CD4-positive, alpha-beta memory T cell (primary cell): ENCODE results near the gene DPPA3. TPM values are rescaled to one million over a fixed set of nuclear protein-coding genes. Genes with fewer than 3 reads are reported as not detected.
"Not testable (repeated sequence)": the region's sequence is repeated elsewhere in the genome, so short reads cannot be mapped to it uniquely, and the experiment has no call there.

Experiments used
- CTCF ChIA-PET: fragments of 350-600 bp; sonication (Branson Sonifier 250); formaldehyde crosslinking; loops from one replicate; lab custom pipeline; 2021; ENCODE audit warnings: inconsistent platforms; ENCODE audit not compliant: partially characterized antibody; lab: Charles Lee
- POLR2A ChIA-PET: fragments of 350-600 bp; sonication (Branson Sonifier 250); formaldehyde crosslinking; loops from one replicate; lab custom pipeline; 2021; ENCODE audit not compliant: partially characterized antibody; lab: Charles Lee
- DNase-seq, 5 donors: peaks; one replicate each; pipeline versions ENCODE4 v3.0.0 to v3.0.0-alpha.2; 2020 to 2022; ENCODE audit warnings: mixed read lengths in 1 of 5
- H3K27ac ChIP-seq: one replicate; pipeline ENCODE4 v1.7.0; 2013; ENCODE audit warnings: low read depth, low read length
- H3K27me3 ChIP-seq: 2 replicates; pipeline ENCODE4 v1.7.0; 2013; ENCODE audit warnings: mild to moderate bottlenecking, low read length, moderate library complexity; ENCODE audit not compliant: insufficient read depth
- H3K36me3 ChIP-seq: 2 replicates; pipeline ENCODE4 v1.7.0; 2013; ENCODE audit warnings: mild to moderate bottlenecking, low read length, moderate library complexity; ENCODE audit not compliant: insufficient read depth
- H3K4me1 ChIP-seq: 2 replicates; pipeline ENCODE4 v1.7.0; 2013; ENCODE audit warnings: mild to moderate bottlenecking, low read length, moderate library complexity; ENCODE audit not compliant: insufficient read depth
- H3K4me3 ChIP-seq, 2 donors: one replicate each; pipeline ENCODE4 v1.7.0; 2013; ENCODE audit warnings: low read length in 2 of 2, mild to moderate bottlenecking in 1 of 2
- H3K9me3 ChIP-seq, 2 donors: one replicate each; pipeline ENCODE4 v1.7.0; 2013; ENCODE audit warnings: low read length in 2 of 2, control low read depth in 1 of 2; ENCODE audit not compliant: control insufficient read depth in 1 of 2
- H3K27ac Mint-ChIP-seq, 7 donors: one replicate each; pipeline ENCODE4 v1.8.0; 2020 to 2021; ENCODE audit warnings: mixed read lengths in 7 of 7, mild to moderate bottlenecking in 6 of 7, inconsistent platforms in 3 of 7, moderate library complexity in 3 of 7
- H3K27me3 Mint-ChIP-seq, 2 donors: one replicate each; pipeline ENCODE4 v1.8.0; 2020 to 2021; ENCODE audit warnings: mixed read lengths in 2 of 2
- H3K36me3 Mint-ChIP-seq, 2 donors: one replicate each; pipeline ENCODE4 v1.8.0; 2020 to 2021; ENCODE audit warnings: mixed read lengths in 2 of 2, inconsistent platforms in 1 of 2, mild to moderate bottlenecking in 1 of 2
- H3K4me1 Mint-ChIP-seq, 4 donors: one replicate each; pipeline ENCODE4 v1.8.0; 2020 to 2021; ENCODE audit warnings: mixed read lengths in 4 of 4, mild to moderate bottlenecking in 1 of 4
- H3K4me3 Mint-ChIP-seq, 8 donors: one replicate each; pipeline ENCODE4 v1.8.0; 2020 to 2021; ENCODE audit warnings: mixed read lengths in 8 of 8, mild to moderate bottlenecking in 7 of 8, moderate library complexity in 6 of 8, inconsistent platforms in 3 of 8
- H3K9me3 Mint-ChIP-seq, 8 donors: one replicate each; pipeline ENCODE4 v1.8.0; 2020 to 2021; ENCODE audit warnings: mixed read lengths in 8 of 8, mild to moderate bottlenecking in 5 of 8, inconsistent platforms in 3 of 8, moderate library complexity in 1 of 8
- intact Hi-C: fragments of 100-400 bp; cut with micrococcal nuclease; formaldehyde crosslinking; loops from one replicate; pipeline ENCODE4 v1.15.1; 2023
- polyA plus RNA-seq, 2 donors: library from polyadenylated mRNA; unstranded; fragments of 300-500 nt; fragmentation: Illumina TruSeq; gene quantifications; one replicate each; pipeline ENCODE4 v1.2.3, GENCODE V29; 2021
- total RNA-seq, 2 experiments: library from RNA; stranded (reverse); gene quantifications; one replicate each; pipeline ENCODE4 v1.2.3, GENCODE V29; 2021

The DPPA3 gene
- total RNA-seq = not detected
- polyA plus RNA-seq = not detected

DNA sequence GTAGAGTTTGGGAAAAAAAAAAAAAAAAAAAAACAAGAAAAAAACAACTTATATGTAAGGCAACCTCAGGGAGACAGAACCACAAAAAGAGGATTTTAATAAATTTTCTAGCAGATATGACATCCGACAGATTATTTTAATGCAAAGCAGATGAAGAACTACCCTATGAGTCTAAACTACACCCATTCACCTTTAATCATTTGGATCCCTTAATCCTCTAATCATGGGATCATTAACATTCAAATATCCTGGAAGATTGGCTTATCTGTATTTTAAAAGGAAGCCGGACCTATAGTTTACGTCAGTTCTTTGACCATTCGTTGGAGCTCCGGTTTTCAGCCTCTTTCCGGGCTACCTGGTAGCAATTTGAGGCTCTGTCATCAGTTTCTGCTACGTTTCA, at the start of gene DPPA3:
Gene DPPA3 (plus strand): TSS at position 301 of the 400 bp plus-strand sequence. CDS start 138 bp downstream, outside the sequence.
- no peaks in the 10 kb centered on the region for H3K36me3 Mint-ChIP-seq
- intact Hi-C loops = no loop called here
- no peak within 1 kb of the TSS for H3K4me3 Mint-ChIP-seq
- CTCF ChIA-PET = no interaction called here
- H3K27me3 ChIP-seq = no peaks in the 10 kb centered on the region
- POLR2A ChIA-PET = no interaction called here
- H3K4me1 ChIP-seq = no peaks in the 10 kb centered on the region
- peaks cover 0 to 7% of the 10 kb centered on the region in 2 donors for H3K27me3 Mint-ChIP-seq
- DNase-seq = no peak
- no peak within 1 kb of the TSS for H3K27ac ChIP-seq
- no peaks in the 10 kb centered on the region for H3K9me3 ChIP-seq
- H3K36me3 ChIP-seq = no peaks in the 10 kb centered on the region
- H3K9me3 Mint-ChIP-seq = no peaks in the 10 kb centered on the region
- H3K27ac Mint-ChIP-seq = no peak within 1 kb of the TSS
- no peak within 1 kb of the TSS for H3K4me3 ChIP-seq
- no peaks in the 10 kb centered on the region for H3K4me1 Mint-ChIP-seq

DNA sequence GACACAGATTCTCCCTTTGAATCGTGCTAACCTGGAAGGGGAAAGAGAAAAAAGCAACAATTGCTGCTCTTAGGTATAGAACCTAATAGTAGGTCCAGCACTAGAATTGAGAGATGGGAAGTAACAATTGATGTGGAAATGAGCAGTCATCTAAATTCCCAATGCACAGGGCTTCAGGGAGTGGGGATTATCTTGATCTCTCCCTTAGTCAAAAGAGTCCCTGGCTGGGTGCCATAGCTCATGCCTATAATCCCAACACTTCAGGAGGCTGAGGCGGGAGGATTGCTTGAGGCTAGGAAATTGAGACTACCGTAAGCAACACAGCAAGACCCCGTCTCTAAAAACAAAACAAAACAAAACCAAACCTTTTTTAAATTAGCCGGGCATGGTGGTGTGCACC, 49.5 kb upstream of the DPPA3 start:
- intact Hi-C loops = no loop called here
- Mint-ChIP-seq H3K4me3 (no peak overlapping the region), H3K27ac (no peak overlapping the region), H3K36me3 (no peaks in the 10 kb centered on the region), H3K9me3 (peaks cover 0 to 2% (median 0%) of the 10 kb centered on the region in 8 donors), H3K4me1 (no peaks in the 10 kb centered on the region), H3K27me3 (no peaks in the 10 kb centered on the region)
- Histone ChIP-seq H3K27me3 (no peaks in the 10 kb centered on the region), H3K4me1 (no peaks in the 10 kb centered on the region), H3K9me3 (no peaks in the 10 kb centered on the region), H3K36me3 (no peaks in the 10 kb centered on the region), H3K4me3 (no peak overlapping the region), H3K27ac (no peak overlapping the region)
- POLR2A ChIA-PET = no interaction called here
- no peak for DNase-seq
- CTCF ChIA-PET = no interaction called here

DNA sequence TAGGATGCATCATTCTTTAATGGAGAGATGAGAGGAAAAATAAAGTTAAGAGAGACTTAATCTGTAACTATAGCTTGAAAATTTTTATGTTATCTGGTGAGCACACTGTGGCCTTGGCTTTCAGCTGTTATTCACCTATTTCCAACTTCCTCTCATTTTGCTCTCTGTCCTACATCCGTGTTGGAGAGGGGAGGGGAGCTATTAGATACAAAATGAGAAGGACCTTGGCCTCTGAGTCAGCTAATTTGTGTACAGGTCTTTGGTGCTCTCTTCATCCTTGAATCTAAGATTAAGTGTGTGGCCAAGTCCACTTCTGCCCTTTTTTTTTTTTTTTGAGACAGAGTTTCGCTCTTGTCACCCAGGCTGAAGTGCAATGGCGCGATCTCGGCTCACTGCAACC, 44.6 kb upstream of the DPPA3 start:
- H3K4me3 Mint-ChIP-seq = no peak overlapping the region
- CTCF ChIA-PET = no interaction called here
- intact Hi-C loops = no loop called here

DNA sequence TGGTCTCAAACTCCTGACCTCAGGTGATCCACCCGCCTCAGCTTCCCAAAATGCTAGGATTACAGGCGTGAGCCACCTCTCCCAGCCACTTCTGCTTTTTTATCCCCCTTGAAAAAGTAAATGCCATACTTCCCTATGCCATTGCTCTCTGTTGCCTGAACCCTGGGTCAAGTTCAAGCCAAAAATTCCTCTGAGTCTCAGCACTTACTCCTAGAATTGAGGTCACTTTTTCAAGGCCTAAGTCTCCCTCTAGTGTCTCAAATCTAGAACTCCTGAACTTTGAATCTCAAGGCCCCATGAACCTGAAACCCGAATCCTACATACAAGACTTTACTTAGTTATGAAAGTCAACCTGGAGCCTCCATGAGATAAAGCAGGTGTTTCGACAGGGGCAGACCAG, 44.1 kb upstream of the DPPA3 start:
- Mint-ChIP-seq H3K4me1 (peaks cover 0 to 1% (median 0%) of the 10 kb centered on the region in 4 donors), H3K27ac (no peak overlapping the region), H3K27me3 (no peaks in the 10 kb centered on the region), H3K4me3 (no peak overlapping the region), H3K36me3 (no peaks in the 10 kb centered on the region), H3K9me3 (peaks cover 0 to 2% (median 0%) of the 10 kb centered on the region in 8 donors)
- H3K27ac ChIP-seq = no peak overlapping the region
- no peak for DNase-seq
- intact Hi-C loops = no loop called here
- H3K4me1 ChIP-seq = no peaks in the 10 kb centered on the region
- POLR2A ChIA-PET = no interaction called here
- no peaks in the 10 kb centered on the region for H3K27me3 ChIP-seq
- no peaks in the 10 kb centered on the region for H3K36me3 ChIP-seq
- no peaks in the 10 kb centered on the region for H3K9me3 ChIP-seq
- CTCF ChIA-PET = no interaction called here
- H3K4me3 ChIP-seq = no peak overlapping the region

More for the DNA sequence above, 44.6 kb upstream of the DPPA3 start:
- Histone ChIP-seq H3K27ac (no peak overlapping the region), H3K36me3 (no peaks in the 10 kb centered on the region), H3K27me3 (no peaks in the 10 kb centered on the region), H3K4me1 (no peaks in the 10 kb centered on the region), H3K4me3 (no peak overlapping the region), H3K9me3 (no peaks in the 10 kb centered on the region)
- POLR2A ChIA-PET = no interaction called here
- Mint-ChIP-seq H3K27me3 (no peaks in the 10 kb centered on the region), H3K27ac (peak overlapping the region in 1 of 7 donors; percentile 15), H3K4me1 (peaks cover 0 to 1% (median 0%) of the 10 kb centered on the region in 4 donors), H3K36me3 (no peaks in the 10 kb centered on the region), H3K9me3 (peaks cover 0 to 2% (median 0%) of the 10 kb centered on the region in 8 donors)
- DNase-seq = no peak

DNA sequence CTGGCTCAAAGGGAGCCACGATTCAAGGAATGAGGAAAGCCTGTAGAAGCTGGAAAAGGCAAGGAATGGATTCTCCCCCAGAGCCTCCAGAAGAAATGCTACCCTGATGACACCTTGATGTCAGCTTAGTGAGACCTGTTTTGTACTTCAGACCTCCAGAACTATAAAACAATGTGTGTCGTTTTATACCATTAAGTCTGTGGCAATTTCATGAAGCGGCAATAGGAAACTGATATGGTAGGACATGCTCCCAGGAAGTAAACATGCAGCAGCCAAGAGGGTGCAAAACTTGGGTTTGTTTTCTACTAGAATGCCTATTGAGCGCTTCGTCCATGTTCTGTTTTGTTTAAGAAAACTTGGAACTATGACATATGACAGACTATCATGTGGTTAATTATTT, 43.1 kb upstream of the DPPA3 start:
- Mint-ChIP-seq H3K4me1 (peaks cover 0 to 1% (median 0%) of the 10 kb centered on the region in 4 donors), H3K27ac (no peak overlapping the region), H3K9me3 (peaks cover 0 to 2% (median 0%) of the 10 kb centered on the region in 8 donors), H3K36me3 (no peaks in the 10 kb centered on the region), H3K27me3 (no peaks in the 10 kb centered on the region), H3K4me3 (no peak overlapping the region)
- H3K9me3 ChIP-seq = no peaks in the 10 kb centered on the region
- ChIA-PET CTCF (interaction anchor here (1.2 kb wide), 1 partner anchor 21 kb away, joined by 4 read pairs; no protein-coding TSS in a partner anchor), POLR2A (no interaction called here)
- no peaks in the 10 kb centered on the region for H3K4me1 ChIP-seq
- no peaks in the 10 kb centered on the region for H3K27me3 ChIP-seq
- no peak for DNase-seq
- no peak overlapping the region for H3K4me3 ChIP-seq
- H3K36me3 ChIP-seq = no peaks in the 10 kb centered on the region
- no peak overlapping the region for H3K27ac ChIP-seq
- intact Hi-C loops = no loop called here

DNA sequence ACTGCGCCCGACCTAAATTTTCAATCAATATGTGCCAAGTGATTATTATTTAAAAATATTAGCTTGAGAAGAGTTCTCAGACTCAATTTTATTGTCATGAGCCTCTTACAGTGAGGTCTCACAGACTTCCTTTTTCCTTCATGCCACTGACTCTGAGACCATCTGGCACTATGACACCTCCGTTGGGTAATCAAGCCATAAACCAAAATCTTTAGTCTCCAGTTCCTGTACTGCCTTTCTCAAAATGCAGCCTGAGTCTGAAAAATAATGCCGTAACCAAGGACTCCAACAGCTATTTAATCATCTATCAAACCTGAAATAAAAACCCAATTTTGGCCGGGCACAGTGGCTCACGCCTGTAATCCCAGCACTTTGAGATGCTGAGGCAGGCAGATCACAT, 35.8 kb upstream of the DPPA3 start:
- H3K27me3 Mint-ChIP-seq, H3K36me3 Mint-ChIP-seq, H3K4me3 ChIP-seq, intact Hi-C loops, H3K9me3 ChIP-seq, H3K9me3 Mint-ChIP-seq, POLR2A ChIA-PET, H3K27ac ChIP-seq, H3K4me3 Mint-ChIP-seq, H3K36me3 ChIP-seq, DNase-seq, H3K4me1 ChIP-seq, H3K27me3 ChIP-seq, H3K27ac Mint-ChIP-seq: not testable (repeated sequence)
- H3K4me1 Mint-ChIP-seq = peaks cover 3 to 11% (median 5%) of the 10 kb centered on the region in 4 donors
- CTCF ChIA-PET = interaction anchor here (1.8 to 1.9 kb wide), 2 partner anchors 132 to 403 kb away, joined by 5 to 9 read pairs; no protein-coding TSS in a partner anchor

DNA sequence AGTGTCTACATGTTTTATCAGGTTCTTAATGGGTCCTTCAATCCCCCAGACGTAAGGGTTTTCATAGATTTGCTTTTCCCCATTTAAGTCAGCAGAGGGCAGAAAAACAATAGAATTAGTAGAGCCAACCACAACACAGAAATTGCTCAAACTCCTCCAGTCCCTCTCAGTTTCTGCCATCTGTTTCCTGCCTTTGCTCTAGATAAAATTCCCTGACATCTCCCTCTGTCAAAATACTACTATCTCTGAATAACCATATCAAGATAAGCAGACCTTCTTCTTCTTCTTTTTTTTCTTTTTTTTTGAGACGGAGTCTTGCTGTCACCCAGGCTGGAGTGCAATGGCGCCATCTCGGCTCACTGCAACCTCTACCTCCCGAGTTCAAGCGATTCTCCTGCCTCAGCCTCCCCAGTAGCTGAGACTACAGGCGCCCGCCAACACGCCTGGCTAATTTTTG, 33.8 kb upstream of the DPPA3 start:
- peak in 4 of 5 donors; percentile 12 to 17 (median 14) for DNase-seq
- H3K4me1 Mint-ChIP-seq = peaks cover 3 to 11% (median 5%) of the 10 kb centered on the region in 4 donors
- CTCF ChIA-PET = interaction anchor here (1.2 to 1.8 kb wide), 2 partner anchors 128 to 401 kb away, joined by 4 to 5 read pairs; no protein-coding TSS in a partner anchor
- H3K4me3 Mint-ChIP-seq = peak overlapping the region in 7 of 8 donors; percentile 25 to 77 (median 57)
- H3K27me3 Mint-ChIP-seq, H3K27ac ChIP-seq, H3K4me1 ChIP-seq, H3K36me3 ChIP-seq, H3K36me3 Mint-ChIP-seq, POLR2A ChIA-PET, H3K9me3 ChIP-seq, H3K27me3 ChIP-seq, H3K9me3 Mint-ChIP-seq, H3K4me3 ChIP-seq: not testable (repeated sequence)
- intact Hi-C loops = loop anchor here (1.0 kb wide), 1 partner anchor 130 kb away; no protein-coding TSS in a partner anchor
- peak overlapping the region in 1 of 7 donors; percentile 15 for H3K27ac Mint-ChIP-seq
